ENCODE measurements around the gene LMO2.

LMO2 gene

GRCh38 chr11:33885338-33886005 is 6.4 kb downstream of the LMO2 start:
- DNase-seq: no peak

GRCh38 chr11:33884601-33885000 is 7.3 kb downstream of the LMO2 start:
- DNase-seq: no peak

- no peak for DNase-seq
These were observed 7.8 kb downstream of the LMO2 start for GRCh38 chr11:33884035-33884434.

GRCh38 chr11:33881651-33882503 is 10.0 kb downstream of the LMO2 start:
- no peak for DNase-seq

- no peak for DNase-seq
These were observed 10.9 kb downstream of the LMO2 start for GRCh38 chr11:33880979-33881378.

GRCh38 chr11:33879375-33879774 is 12.5 kb downstream of the LMO2 start:
- DNase-seq: no peak

GRCh38 chr11:33877038-33877437 is 14.8 kb downstream of the LMO2 start:
- DNase-seq: no peak

- no peak for DNase-seq
These were observed 16.1 kb downstream of the LMO2 start for GRCh38 chr11:33875621-33876294.

GRCh38 chr11:33874910-33875490 is 16.9 kb downstream of the LMO2 start:
- DNase-seq: no peak

GRCh38 chr11:33874433-33874832 is 17.4 kb downstream of the LMO2 start:
- no peak for DNase-seq

- no peak for DNase-seq
These were observed 22.1 kb downstream of the LMO2 start for GRCh38 chr11:33869481-33870422.

GRCh38 chr11:33868647-33869461 is 23.0 kb downstream of the LMO2 start:
- no peak for DNase-seq

- no peak for DNase-seq
These were observed 23.8 kb downstream of the LMO2 start for GRCh38 chr11:33867996-33868646.

- no peak for DNase-seq
These were observed 24.3 kb downstream of the LMO2 start for GRCh38 chr11:33867561-33867960.

GRCh38 chr11:33866936-33867335 is 24.9 kb downstream of the LMO2 start:
- no peak for DNase-seq

- no peak for DNase-seq
These were observed 27.4 kb downstream of the LMO2 start for GRCh38 chr11:33864479-33864878.

GRCh38 chr11:33863418-33864172 is 28.3 kb downstream of the LMO2 start:
- no peak for DNase-seq

- DNase-seq: no peak
These were observed 29.8 kb downstream of the LMO2 start for GRCh38 chr11:33861941-33862589.

- DNase-seq: no peak
These were observed 30.5 kb downstream of the LMO2 start for GRCh38 chr11:33861386-33861785.
